Measurements from ENCODE around the gene LRRN4CL. TPM values are rescaled to one million over a fixed set of nuclear protein-coding genes. Genes with fewer than 3 reads are reported as not detected.

Gene LRRN4CL

Small RNA genes lying within 50 kb of the gene (small RNA-seq; reads per million reads assigned to genes)
- not detected for gene SNORA57 (ENCODE audit: insufficient read depth)
